SH-SY5Y (cell line): ENCODE data around the gene NPTXR.

ENCODE experiments used
- GATA2 ChIP-seq: IDR thresholded peaks from 2 replicates; pipeline ENCODE4 v1.6.1; 2011; ENCODE audit warnings: mild to moderate bottlenecking, low read depth, low read length
- GATA3 ChIP-seq: IDR thresholded peaks from 2 replicates; pipeline ENCODE4 v1.6.1; 2011; ENCODE audit warnings: low read depth, mild to moderate bottlenecking, low read length, moderate library complexity

- TF ChIP-seq GATA3 (no peak), GATA2 (no peak)
These were observed 26.5 kb upstream of the NPTXR start for GRCh38 chr22:38870312-38870741.
